Measurements from ENCODE around the gene LNPEP. TPM values are rescaled to one million over a fixed set of nuclear protein-coding genes. Genes with fewer than 3 reads are reported as not detected.

The LNPEP gene
- total and polyA plus RNA-seq, 2 donors from 2014 or later, result 6.5 to 74.3 TPM

GRCh38 chr5:96994493-96994892 lies 58.6 kb downstream of the LNPEP start:
- Histone ChIP-seq H3K9me3 (ENCODE audit: control insufficient read depth in 2 of 3, insufficient read depth in 1 of 3, low read length in 3 of 3) (no peaks in the 10 kb centered on the region), H3K4me3 (ENCODE audit: low read length in 3 of 3) (no peak overlapping the region), H3K27ac (ENCODE audit: low read depth in 2 of 2, low read length in 2 of 2) (no peak overlapping the region), H3K36me3 (ENCODE audit: control insufficient read depth in 2 of 3, insufficient read depth in 3 of 3, low read length in 3 of 3) (peaks cover 0 to 7% (median 6%) of the 10 kb centered on the region in 3 donors), H3K9ac (ENCODE audit: low read length in 3 of 3) (no peak overlapping the region), H3K27me3 (ENCODE audit: control insufficient read depth, insufficient read depth, low read length) (no peaks in the 10 kb centered on the region), H3K4me1 (ENCODE audit: control insufficient read depth in 2 of 3, insufficient read depth in 2 of 3, low read depth in 1 of 3, low read length in 3 of 3) (no peaks in the 10 kb centered on the region)
- FAIRE-seq, result no peak
- DNase-seq, result no peak
- TF ChIP-seq CTCF (IDR thresholded peaks at IDR 0.05; ENCODE audit: borderline replicate concordance, extremely low read depth, insufficient read depth), result no peak
- intact Hi-C loops (cut with DNase I), result no loop called here

- intact Hi-C loops (cut with DNase I), result no loop called here
- no peak for DNase-seq
- Histone ChIP-seq H3K36me3 (ENCODE audit: control insufficient read depth in 2 of 3, insufficient read depth in 3 of 3, low read length in 3 of 3) (peaks cover 0 to 7% (median 4%) of the 10 kb centered on the region in 3 donors), H3K27me3 (ENCODE audit: control insufficient read depth, insufficient read depth, low read length) (no peaks in the 10 kb centered on the region), H3K27ac (ENCODE audit: low read depth in 2 of 2, low read length in 2 of 2) (no peak overlapping the region), H3K4me1 (ENCODE audit: control insufficient read depth in 2 of 3, insufficient read depth in 2 of 3, low read depth in 1 of 3, low read length in 3 of 3) (no peaks in the 10 kb centered on the region), H3K9me3 (ENCODE audit: control insufficient read depth in 2 of 3, insufficient read depth in 1 of 3, low read length in 3 of 3) (no peaks in the 10 kb centered on the region), H3K9ac (ENCODE audit: low read length in 3 of 3) (no peak overlapping the region), H3K4me3 (ENCODE audit: low read length in 3 of 3) (no peak overlapping the region)
- no peak for FAIRE-seq
- no peak for TF ChIP-seq CTCF (IDR thresholded peaks at IDR 0.05; ENCODE audit: borderline replicate concordance, extremely low read depth, insufficient read depth)
These were observed 59.5 kb downstream of the LNPEP start for GRCh38 chr5:96995419-96995818.

- H3K9me3 ChIP-seq (ENCODE audit: control insufficient read depth in 2 of 3, insufficient read depth in 1 of 3, low read length in 3 of 3), result no peaks in the 10 kb centered on the region
- H3K36me3 ChIP-seq (ENCODE audit: control insufficient read depth in 2 of 3, insufficient read depth in 3 of 3, low read length in 3 of 3), result peaks cover 0 to 4% (median 0%) of the 10 kb centered on the region in 3 donors
- peak; percentile 41 for TF ChIP-seq CTCF (IDR thresholded peaks at IDR 0.05; ENCODE audit: borderline replicate concordance, extremely low read depth, insufficient read depth)
- no peak overlapping the region for H3K9ac ChIP-seq (ENCODE audit: low read length in 3 of 3)
- H3K27ac ChIP-seq (ENCODE audit: low read depth in 2 of 2, low read length in 2 of 2), result no peak overlapping the region
- H3K4me3 ChIP-seq (ENCODE audit: low read length in 3 of 3), result no peak overlapping the region
- no peaks in the 10 kb centered on the region for H3K4me1 ChIP-seq (ENCODE audit: control insufficient read depth in 2 of 3, insufficient read depth in 2 of 3, low read depth in 1 of 3, low read length in 3 of 3)
- FAIRE-seq (peak; percentile 6), DNase-seq (peak in 2 of 5 donors; percentile 73 to 86)
- no peaks in the 10 kb centered on the region for H3K27me3 ChIP-seq (ENCODE audit: control insufficient read depth, insufficient read depth, low read length)
- intact Hi-C loops (cut with DNase I), result no loop called here
These were observed 61.5 kb downstream of the LNPEP start for GRCh38 chr5:96997265-96997859.

GRCh38 chr5:96999856-97000255 lies 64.0 kb downstream of the LNPEP start:
- DNase-seq, result no peak
- FAIRE-seq, result no peak
- no peak overlapping the region for H3K9ac ChIP-seq (ENCODE audit: low read length in 3 of 3)
- H3K4me1 ChIP-seq (ENCODE audit: control insufficient read depth in 2 of 3, insufficient read depth in 2 of 3, low read depth in 1 of 3, low read length in 3 of 3), result no peaks in the 10 kb centered on the region
- peaks cover 0 to 8% (median 5%) of the 10 kb centered on the region in 3 donors for H3K36me3 ChIP-seq (ENCODE audit: control insufficient read depth in 2 of 3, insufficient read depth in 3 of 3, low read length in 3 of 3)
- no peaks in the 10 kb centered on the region for H3K9me3 ChIP-seq (ENCODE audit: control insufficient read depth in 2 of 3, insufficient read depth in 1 of 3, low read length in 3 of 3)
- intact Hi-C loops (cut with DNase I), result no loop called here
- no peak overlapping the region for H3K27ac ChIP-seq (ENCODE audit: low read depth in 2 of 2, low read length in 2 of 2)
- no peak overlapping the region for H3K4me3 ChIP-seq (ENCODE audit: low read length in 3 of 3)
- H3K27me3 ChIP-seq (ENCODE audit: control insufficient read depth, insufficient read depth, low read length), result no peaks in the 10 kb centered on the region
- no peak for TF ChIP-seq CTCF (IDR thresholded peaks at IDR 0.05; ENCODE audit: borderline replicate concordance, extremely low read depth, insufficient read depth)
